Posterior vena cava (tissue), 2 donors: ENCODE measurements around the gene OSBPL9. TPM values are rescaled to one million over a fixed set of nuclear protein-coding genes. Genes with fewer than 3 reads are reported as not detected.
"Not testable (repeated sequence)": the region's sequence is repeated elsewhere in the genome, so short reads cannot be mapped to it uniquely, and the experiment has no call there.

ENCODE experiments used
- DNase-seq: peaks from one replicate; pipeline ENCODE4 v3.0.0-alpha.2; 2020; ENCODE audit warnings: low spot score
- intact Hi-C, 2 donors: fragments of 100-400 bp; cut with DNase I; formaldehyde crosslinking; loops; one replicate each; pipeline versions ENCODE4 v1.14.1 to v1.14.2; 2022 to 2023
- total RNA-seq, 2 donors: library from RNA; stranded (reverse); fragmentation: NEBNext Ultra II Directional; extraction: Animal tissue kit (Norgen Biotek cat#: 25700); gene quantifications; one replicate each; pipeline ENCODE4 v1.2.1, GENCODE V29; 2021
- donor health status: DM: yes; HTN: yes; CAD: no.
- donor health status: DM: yes; HTN: yes; CAD: no.

OSBPL9 gene
- total RNA-seq, 2 donors from 2014 or later: 73.1 to 84.5 TPM

- no peak for DNase-seq
- intact Hi-C loops: no loop called here
Observed at GRCh38 chr1:51727366-51727765, 110.5 kb downstream of the OSBPL9 start.

GRCh38 chr1:51728611-51729155, 111.8 kb downstream of the OSBPL9 start:
- no peak for DNase-seq
- intact Hi-C loops: no loop called here

GRCh38 chr1:51729156-51729823, 112.4 kb downstream of the OSBPL9 start:
- intact Hi-C loops: no loop called here
- DNase-seq: peak; percentile 92

GRCh38 chr1:51729824-51730301, 113.0 kb downstream of the OSBPL9 start:
- intact Hi-C loops: no loop called here
- no peak for DNase-seq

- intact Hi-C loops: no loop called here
- no peak for DNase-seq
Observed at GRCh38 chr1:51731998-51732397, 115.1 kb downstream of the OSBPL9 start.

- DNase-seq: no peak
- intact Hi-C loops: no loop called here
Observed at GRCh38 chr1:51732701-51733425, 116.0 kb downstream of the OSBPL9 start.

GRCh38 chr1:51733426-51733774, 116.5 kb downstream of the OSBPL9 start:
- intact Hi-C loops, DNase-seq: not testable (repeated sequence)

- intact Hi-C loops: no loop called here
Observed at GRCh38 chr1:51733793-51734522, 117.1 kb downstream of the OSBPL9 start.

GRCh38 chr1:51734896-51735745, 118.2 kb downstream of the OSBPL9 start:
- intact Hi-C loops: no loop called here
- DNase-seq: no peak

More at GRCh38 chr1:51733793-51734522, 117.1 kb downstream of the OSBPL9 start:
- DNase-seq: no peak

- intact Hi-C loops: no loop called here
- DNase-seq: no peak
Observed at GRCh38 chr1:51735746-51736254, 118.9 kb downstream of the OSBPL9 start.

GRCh38 chr1:51736702-51737101, 119.8 kb downstream of the OSBPL9 start:
- DNase-seq: no peak
- intact Hi-C loops: no loop called here

- DNase-seq: no peak
- intact Hi-C loops: no loop called here
Observed at GRCh38 chr1:51738681-51739080, 121.8 kb downstream of the OSBPL9 start.

GRCh38 chr1:51740652-51741051, 123.8 kb downstream of the OSBPL9 start:
- intact Hi-C loops: no loop called here
- DNase-seq: no peak

- DNase-seq: no peak
- intact Hi-C loops: no loop called here
Observed at GRCh38 chr1:51741121-51741681, 124.3 kb downstream of the OSBPL9 start.

- intact Hi-C loops: no loop called here
- no peak for DNase-seq
Observed at GRCh38 chr1:51744506-51745303, 127.8 kb downstream of the OSBPL9 start.

GRCh38 chr1:51745304-51745570, 128.3 kb downstream of the OSBPL9 start:
- DNase-seq: no peak
- intact Hi-C loops: no loop called here

- intact Hi-C loops: no loop called here
- DNase-seq: no peak
Observed at GRCh38 chr1:51749151-51749550, 132.3 kb downstream of the OSBPL9 start.

GRCh38 chr1:51750218-51750617, 133.3 kb downstream of the OSBPL9 start:
- intact Hi-C loops: no loop called here
- DNase-seq: no peak
